ENCODE data around the gene CLDN20.
"Not testable (repeated sequence)": the region's sequence is repeated elsewhere in the genome, so short reads cannot be mapped to it uniquely, and the experiment has no call there.

GRCh38 chr6:155312950-155313349, 49.1 kb downstream of the CLDN20 start:
- not testable (repeated sequence) for TF ChIP-seq CTCF (IDR thresholded peaks at IDR 0.05); POLR2AphosphoS5 (IDR thresholded peaks at IDR 0.05; ENCODE audit: insufficient read depth in 1 of 2, low read depth in 1 of 2)
